ENCODE results near the gene ZEB2.

ZEB2 gene

GRCh38 chr2:144481109-144481508, 38.8 kb downstream of the ZEB2 start:
- H3K4me1 ChIP-seq (ENCODE audit: control insufficient read depth in 1 of 2, insufficient read depth in 1 of 2, low read depth in 1 of 2, low read length in 1 of 2) = peaks cover 3 to 9% of the 10 kb centered on the region in 2 experiments
- no peaks in the 10 kb centered on the region for H3K36me3 ChIP-seq
- no peaks in the 10 kb centered on the region for H3K27me3 ChIP-seq
- no peak overlapping the region for H3K4me3 ChIP-seq (ENCODE audit: low read depth in 1 of 2, low read length in 1 of 2)
- H3K9me3 ChIP-seq = no peaks in the 10 kb centered on the region
- TF ChIP-seq, protein P1, sequence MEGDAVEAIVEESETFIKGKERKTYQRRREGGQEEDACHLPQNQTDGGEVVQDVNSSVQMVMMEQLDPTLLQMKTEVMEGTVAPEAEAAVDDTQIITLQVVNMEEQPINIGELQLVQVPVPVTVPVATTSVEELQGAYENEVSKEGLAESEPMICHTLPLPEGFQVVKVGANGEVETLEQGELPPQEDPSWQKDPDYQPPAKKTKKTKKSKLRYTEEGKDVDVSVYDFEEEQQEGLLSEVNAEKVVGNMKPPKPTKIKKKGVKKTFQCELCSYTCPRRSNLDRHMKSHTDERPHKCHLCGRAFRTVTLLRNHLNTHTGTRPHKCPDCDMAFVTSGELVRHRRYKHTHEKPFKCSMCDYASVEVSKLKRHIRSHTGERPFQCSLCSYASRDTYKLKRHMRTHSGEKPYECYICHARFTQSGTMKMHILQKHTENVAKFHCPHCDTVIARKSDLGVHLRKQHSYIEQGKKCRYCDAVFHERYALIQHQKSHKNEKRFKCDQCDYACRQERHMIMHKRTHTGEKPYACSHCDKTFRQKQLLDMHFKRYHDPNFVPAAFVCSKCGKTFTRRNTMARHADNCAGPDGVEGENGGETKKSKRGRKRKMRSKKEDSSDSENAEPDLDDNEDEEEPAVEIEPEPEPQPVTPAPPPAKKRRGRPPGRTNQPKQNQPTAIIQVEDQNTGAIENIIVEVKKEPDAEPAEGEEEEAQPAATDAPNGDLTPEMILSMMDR (IDR thresholded peaks at IDR 0.05) = no peak
- H3K27ac ChIP-seq = no peak overlapping the region

DNA sequence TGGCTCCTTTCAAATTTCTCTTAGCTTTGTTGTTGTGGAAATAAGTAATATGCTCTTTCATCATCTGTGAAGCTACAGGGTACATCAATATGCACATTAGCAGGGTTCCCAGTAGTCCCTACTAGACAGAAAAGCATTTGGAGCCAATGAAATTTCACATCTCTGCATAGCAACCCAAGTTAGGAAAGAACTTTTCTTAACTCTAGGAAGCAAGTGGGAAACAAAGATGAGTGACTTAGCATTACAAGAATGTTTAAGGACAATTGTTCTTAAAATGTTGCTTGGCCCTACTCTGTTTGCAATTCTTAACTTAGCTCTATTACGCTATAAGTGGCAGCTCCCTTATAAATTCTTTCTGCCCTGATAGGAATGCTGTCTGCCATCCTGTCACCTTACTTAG, 39.6 kb downstream of the ZEB2 start:
- Histone ChIP-seq H3K4me3 (ENCODE audit: low read depth in 1 of 2, low read length in 1 of 2) (no peak overlapping the region), H3K27ac (no peak overlapping the region), H3K27me3 (no peaks in the 10 kb centered on the region), H3K36me3 (no peaks in the 10 kb centered on the region), H3K4me1 (ENCODE audit: control insufficient read depth in 1 of 2, insufficient read depth in 1 of 2, low read depth in 1 of 2, low read length in 1 of 2) (peaks cover 4 to 16% of the 10 kb centered on the region in 2 experiments), H3K9me3 (no peaks in the 10 kb centered on the region)
- TF ChIP-seq, protein P1 (IDR thresholded peaks at IDR 0.05) = no peak

- Histone ChIP-seq H3K4me1 (ENCODE audit: control insufficient read depth in 1 of 2, insufficient read depth in 1 of 2, low read depth in 1 of 2, low read length in 1 of 2) (peaks cover 4 to 16% of the 10 kb centered on the region in 2 experiments), H3K9me3 (no peaks in the 10 kb centered on the region), H3K27me3 (no peaks in the 10 kb centered on the region), H3K27ac (no peak overlapping the region), H3K4me3 (ENCODE audit: low read depth in 1 of 2, low read length in 1 of 2) (no peak overlapping the region), H3K36me3 (no peaks in the 10 kb centered on the region)
- TF ChIP-seq, protein P1 (IDR thresholded peaks at IDR 0.05) = no peak
Observed at GRCh38 chr2:144479659-144480058, 40.3 kb downstream of the ZEB2 start.

DNA sequence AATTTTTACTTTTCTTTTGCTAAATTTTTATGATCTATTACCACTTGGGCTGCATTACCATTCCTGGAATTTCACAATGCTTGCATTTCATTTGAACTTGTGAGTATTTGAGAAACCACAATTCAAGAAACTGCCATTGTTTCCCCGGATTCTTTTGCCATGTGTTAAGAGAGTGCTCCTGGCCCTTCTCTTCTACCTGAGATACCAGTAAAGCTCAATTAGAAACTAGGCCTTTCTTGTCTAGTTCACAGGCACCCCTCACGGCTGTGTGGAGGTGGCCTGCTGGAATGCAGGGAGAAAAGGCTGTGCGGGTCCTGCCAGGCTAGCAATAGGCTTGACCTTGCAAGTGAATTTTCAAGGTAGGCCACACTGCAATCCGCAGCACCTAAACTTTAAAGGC, 40.8 kb downstream of the ZEB2 start:
- Histone ChIP-seq H3K4me1 (ENCODE audit: control insufficient read depth in 1 of 2, insufficient read depth in 1 of 2, low read depth in 1 of 2, low read length in 1 of 2) (peaks cover 4 to 16% of the 10 kb centered on the region in 2 experiments), H3K4me3 (ENCODE audit: low read depth in 1 of 2, low read length in 1 of 2) (no peak overlapping the region), H3K9me3 (no peaks in the 10 kb centered on the region), H3K27ac (no peak overlapping the region), H3K27me3 (no peaks in the 10 kb centered on the region), H3K36me3 (no peaks in the 10 kb centered on the region)
- TF ChIP-seq, protein P1 (IDR thresholded peaks at IDR 0.05) = no peak

- TF ChIP-seq, protein P1 (IDR thresholded peaks at IDR 0.05) = no peak
- peaks cover 4 to 16% of the 10 kb centered on the region in 2 experiments for H3K4me1 ChIP-seq (ENCODE audit: control insufficient read depth in 1 of 2, insufficient read depth in 1 of 2, low read depth in 1 of 2, low read length in 1 of 2)
- no peak overlapping the region for H3K4me3 ChIP-seq (ENCODE audit: low read depth in 1 of 2, low read length in 1 of 2)
- no peaks in the 10 kb centered on the region for H3K9me3 ChIP-seq
- no peaks in the 10 kb centered on the region for H3K36me3 ChIP-seq
- H3K27me3 ChIP-seq = no peaks in the 10 kb centered on the region
- H3K27ac ChIP-seq = no peak overlapping the region
Observed at GRCh38 chr2:144477957-144478311, 42.0 kb downstream of the ZEB2 start.
